ENCODE data around the gene CEACAM16. TPM values are rescaled to one million over a fixed set of nuclear protein-coding genes. Genes with fewer than 3 reads are reported as not detected.
"Not testable (repeated sequence)": the region's sequence is repeated elsewhere in the genome, so short reads cannot be mapped to it uniquely, and the experiment has no call there.

Gene CEACAM16
- polyA plus RNA-seq, 3 donors: 0.07 TPM; not detected in 2

- H3K27ac ChIP-seq (ENCODE audit: low read depth, low read length): no peak overlapping the region
- 80 to 95% (median 81%) methylated on average over 1 of the region's 1 CpG for WGBS, 3 donors
Measured at GRCh38 chr19:44672226-44672625, 26.7 kb upstream of the CEACAM16 start.

GRCh38 chr19:44673510-44673909 is 25.4 kb upstream of the CEACAM16 start:
- no peak overlapping the region for H3K27ac ChIP-seq (ENCODE audit: low read depth, low read length)
- 86 to 94% (median 94%) methylated on average over 4 of the region's 4 CpGs for WGBS, 3 donors

GRCh38 chr19:44675521-44675920 is 23.4 kb upstream of the CEACAM16 start:
- H3K27ac ChIP-seq (ENCODE audit: low read depth, low read length): no peak overlapping the region
- WGBS, 3 donors: 92 to 93% (median 92%) methylated on average over 6 of the region's 6 CpGs

DNA sequence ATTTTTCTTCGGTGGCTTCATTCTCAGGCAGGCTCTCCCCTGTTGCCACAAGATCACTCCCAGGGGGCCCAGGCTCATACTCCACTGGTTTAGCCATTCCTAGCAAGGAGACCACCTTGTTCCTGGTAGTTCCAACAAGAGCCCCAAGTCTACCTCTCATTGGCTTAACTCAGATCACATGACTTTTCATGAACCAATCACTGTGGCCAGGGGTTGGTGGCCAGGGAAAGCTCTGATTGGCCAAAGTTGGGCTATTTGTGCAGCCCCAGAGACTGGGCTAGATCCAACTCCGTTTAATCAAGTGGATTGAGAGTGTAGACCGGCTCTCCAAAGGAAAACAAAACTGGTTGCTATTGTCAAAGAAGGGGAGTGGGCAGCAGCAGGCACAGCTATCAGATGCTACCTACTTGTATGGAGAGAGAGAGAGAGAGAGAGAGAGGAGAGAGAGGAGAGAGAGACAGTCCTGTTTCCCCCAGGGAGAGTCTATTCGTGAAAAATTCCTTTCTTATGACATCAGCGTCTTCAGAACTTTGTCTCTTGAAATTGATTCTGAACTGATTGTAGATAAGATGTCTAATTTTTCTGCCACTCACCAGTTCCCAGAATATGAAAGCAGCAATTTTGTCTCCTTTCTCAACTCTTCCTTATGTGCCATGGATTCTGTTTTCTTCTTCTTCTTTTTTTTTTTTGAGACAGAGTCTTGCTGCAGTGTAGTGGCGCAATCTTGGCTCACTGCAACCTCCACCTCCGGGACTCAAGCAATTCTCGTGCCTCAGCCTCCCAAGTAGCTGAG is 21.7 kb upstream of the CEACAM16 start:
- 56 to 65% (median 60%) methylated on average over 8 of the region's 8 CpGs for WGBS, 3 donors
- H3K27ac ChIP-seq (ENCODE audit: low read depth, low read length): no peak overlapping the region

GRCh38 chr19:44680536-44680935 is 18.4 kb upstream of the CEACAM16 start:
- H3K27ac ChIP-seq (ENCODE audit: low read depth, low read length): no peak overlapping the region

DNA sequence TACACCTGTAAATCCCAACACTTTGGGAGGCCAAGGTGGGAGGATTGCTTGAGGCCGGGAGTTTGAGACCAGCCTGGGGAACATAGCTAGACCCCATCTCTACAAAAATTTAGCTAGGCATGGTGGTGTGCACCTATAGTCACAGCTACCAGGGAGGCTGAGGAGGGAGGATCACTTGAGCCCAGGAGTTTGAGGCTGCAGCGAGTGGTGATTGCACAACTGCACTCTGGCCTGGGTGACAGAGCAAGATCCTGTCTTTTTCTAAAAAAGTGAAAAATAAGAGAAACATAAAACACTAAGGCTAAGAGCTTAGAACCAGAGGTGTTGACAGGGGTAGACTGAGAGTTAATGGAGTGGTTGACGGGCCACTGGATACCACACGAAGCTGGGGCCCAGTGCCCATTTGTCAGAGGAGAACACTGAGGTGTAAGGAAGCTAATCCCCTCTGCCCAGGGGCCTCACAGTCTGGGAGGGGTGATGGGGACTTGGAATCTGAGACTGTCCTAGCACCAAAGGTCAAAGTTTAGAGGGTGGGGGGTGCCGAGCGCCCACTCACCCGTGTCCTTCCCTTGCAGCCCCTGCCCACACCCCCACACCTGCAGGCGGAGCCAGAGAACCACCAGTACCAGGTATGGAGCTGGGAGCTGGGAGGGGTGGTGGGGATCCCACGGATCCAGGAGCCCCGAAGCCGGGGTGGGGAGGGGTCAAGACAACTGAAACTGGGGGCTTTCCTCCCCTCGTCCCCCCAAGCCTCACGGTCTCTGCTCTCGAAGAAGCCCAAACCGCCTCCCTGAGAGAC is 16.8 kb upstream of the CEACAM16 start:
- H3K27ac ChIP-seq (ENCODE audit: low read depth, low read length): no peak overlapping the region
- 80 to 85% (median 83%) methylated on average over 13 to 15 of the region's 15 CpGs for WGBS, 3 donors

- no peak overlapping the region for H3K27ac ChIP-seq (ENCODE audit: low read depth, low read length)
- 80 to 96% (median 95%) methylated on average over 2 of the region's 2 CpGs for WGBS, 3 donors
Measured at GRCh38 chr19:44682807-44683206, 16.1 kb upstream of the CEACAM16 start.

DNA sequence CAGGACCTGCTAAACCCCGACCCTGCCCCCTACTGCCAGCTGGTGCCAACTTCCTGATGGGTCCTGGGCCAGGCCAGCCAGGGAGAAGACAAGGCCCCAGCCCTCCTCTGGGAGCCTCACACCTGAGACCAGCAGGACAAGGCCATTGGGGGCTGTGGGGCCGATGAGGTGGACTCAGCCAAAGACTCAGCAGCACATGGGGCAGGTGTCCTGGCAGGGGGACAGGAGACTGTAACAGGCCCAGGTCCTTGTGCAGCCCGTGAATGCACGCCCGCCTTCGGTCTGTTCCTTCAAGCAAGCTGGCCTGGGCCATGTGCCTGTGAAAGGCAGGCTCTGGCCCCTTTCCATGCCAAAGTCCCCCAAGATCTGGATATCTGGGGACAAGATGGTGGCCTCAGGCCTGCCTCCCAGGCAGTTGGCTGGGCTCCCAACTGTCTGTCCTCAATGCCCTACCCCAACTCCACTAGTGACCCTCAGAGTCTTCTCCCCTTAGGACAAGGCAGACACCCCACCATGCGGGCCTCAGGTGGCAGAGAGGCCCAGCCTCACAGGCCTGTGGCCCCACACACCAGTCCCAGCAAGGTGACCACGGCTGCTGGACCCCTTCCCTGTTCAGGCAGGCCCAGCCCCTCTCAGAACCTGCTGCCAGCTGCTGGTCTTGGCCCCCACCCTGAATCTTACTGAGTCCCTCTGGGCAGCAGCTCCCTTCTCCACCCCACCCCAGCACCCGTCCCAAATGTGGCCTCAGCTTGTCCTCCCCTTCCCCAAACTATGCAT is 15.3 kb upstream of the CEACAM16 start:
- H3K27ac ChIP-seq (ENCODE audit: low read depth, low read length): no peak overlapping the region
- WGBS, 3 donors: 67 to 87% (median 79%) methylated on average over 8 to 9 of the region's 9 CpGs

DNA sequence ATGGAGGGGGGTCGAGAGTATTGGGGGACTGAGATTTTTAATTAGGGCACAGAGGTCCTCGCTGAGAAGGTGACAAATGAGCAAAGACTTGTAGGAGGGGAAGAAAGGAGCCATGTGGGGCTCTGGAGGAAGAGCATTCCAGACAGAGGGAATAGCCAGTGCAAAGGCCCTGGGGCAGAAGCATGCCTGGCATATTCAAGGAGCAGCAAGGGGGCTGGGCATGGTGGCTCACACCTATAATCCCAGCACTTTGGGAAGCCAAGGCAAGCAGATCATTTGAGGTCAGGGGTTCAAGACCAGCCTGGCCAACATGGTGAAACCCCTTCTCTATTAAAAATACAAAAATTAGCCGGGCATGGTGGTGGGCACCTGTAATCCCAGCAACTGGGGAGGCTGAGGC is 14.6 kb upstream of the CEACAM16 start:
- WGBS, 3 donors: 85 to 95% (median 93%) methylated on average over 3 of the region's 3 CpGs

GRCh38 chr19:44684892-44685863 is 13.8 kb upstream of the CEACAM16 start:
- H3K27ac ChIP-seq (ENCODE audit: low read depth, low read length): no peak overlapping the region
- 33 to 56% (median 37%) methylated on average over 24 to 25 of the region's 25 CpGs for WGBS, 3 donors

More for the DNA sequence above, 14.6 kb upstream of the CEACAM16 start:
- not testable (repeated sequence) for H3K27ac ChIP-seq (ENCODE audit: low read depth, low read length)

DNA sequence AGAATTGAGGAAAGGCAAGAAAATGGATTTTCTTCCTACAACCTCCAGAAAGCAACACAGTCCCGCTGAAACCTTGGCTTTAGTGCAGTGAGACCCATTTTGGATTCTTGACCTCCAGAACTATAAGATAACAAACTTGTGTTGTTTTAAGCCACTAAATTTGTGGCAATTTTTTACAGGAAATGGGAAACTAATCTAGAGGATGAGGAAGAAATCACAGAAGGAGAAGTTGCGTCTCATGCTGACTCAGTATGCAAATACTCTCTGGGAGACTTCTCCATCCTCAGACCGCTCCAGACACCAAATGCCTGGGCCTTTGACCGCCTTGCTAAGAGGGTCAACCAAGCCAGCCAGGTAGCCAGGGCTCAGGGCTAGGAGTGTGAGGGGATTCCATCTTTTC is 13.1 kb upstream of the CEACAM16 start:
- H3K27ac ChIP-seq (ENCODE audit: low read depth, low read length): no peak overlapping the region
- WGBS, 3 donors: 42 to 79% (median 46%) methylated on average over 4 of the region's 4 CpGs

GRCh38 chr19:44686896-44687295 is 12.1 kb upstream of the CEACAM16 start:
- WGBS, 3 donors: 77 to 81% (median 78%) methylated on average over 4 of the region's 4 CpGs
- H3K27ac ChIP-seq (ENCODE audit: low read depth, low read length): no peak overlapping the region

GRCh38 chr19:44687888-44688287 is 11.1 kb upstream of the CEACAM16 start:
- H3K27ac ChIP-seq (ENCODE audit: low read depth, low read length): no peak overlapping the region
- WGBS, 3 donors: 86 to 92% (median 86%) methylated on average over 7 of the region's 7 CpGs

DNA sequence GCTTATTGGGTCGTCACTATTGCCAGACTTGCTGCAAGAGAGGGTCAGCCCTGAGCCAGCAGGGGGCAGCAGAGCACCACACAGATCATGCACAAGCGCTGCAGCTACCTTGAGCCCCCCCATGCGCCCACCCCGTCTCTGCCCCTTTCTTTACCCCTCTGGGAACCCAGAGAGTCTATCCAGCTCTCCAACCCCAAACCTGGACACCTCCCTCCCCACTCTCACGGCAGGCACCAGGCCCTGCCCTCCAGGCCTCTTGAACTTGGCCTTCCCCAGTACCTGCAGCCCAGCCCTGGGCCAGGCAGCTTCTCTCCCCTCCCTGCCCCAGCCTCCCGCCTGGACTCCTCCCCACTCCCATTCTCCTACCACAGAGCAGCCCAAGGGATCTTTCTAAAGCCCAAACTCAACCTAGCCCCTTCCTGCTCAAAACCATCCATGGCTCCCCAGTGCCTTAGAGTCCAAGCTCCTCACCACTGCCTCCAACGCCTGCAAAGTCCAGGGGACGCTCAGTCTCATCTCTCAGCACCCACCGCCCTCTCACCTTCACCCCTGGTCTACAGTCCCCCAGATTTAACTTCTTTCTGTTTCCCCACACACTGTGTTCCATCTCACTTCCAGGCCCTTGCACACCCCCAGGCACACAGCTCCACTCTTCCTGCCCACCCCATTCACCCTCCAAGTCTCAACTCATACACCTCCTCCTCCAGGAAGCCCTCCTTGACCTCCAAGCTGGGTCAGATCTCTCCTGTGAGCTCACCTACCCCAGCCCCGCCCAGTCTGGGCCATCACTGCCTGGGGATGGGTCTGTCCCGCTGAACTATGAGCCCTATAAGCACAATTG is 9.4 kb upstream of the CEACAM16 start:
- no peak overlapping the region for H3K27ac ChIP-seq (ENCODE audit: low read depth, low read length)
- 39 to 43% (median 41%) methylated on average over 11 of the region's 11 CpGs for WGBS, 3 donors

GRCh38 chr19:44690131-44690440 is 8.9 kb upstream of the CEACAM16 start:
- H3K27ac ChIP-seq (ENCODE audit: low read depth, low read length): no peak overlapping the region
- WGBS, 3 donors: 81 to 85% (median 82%) methylated on average over 3 of the region's 3 CpGs

- 22 to 41% (median 36%) methylated on average over 5 of the region's 5 CpGs for WGBS, 3 donors
- H3K27ac ChIP-seq (ENCODE audit: low read depth, low read length): no peak overlapping the region
Measured at GRCh38 chr19:44692379-44692721, 6.6 kb upstream of the CEACAM16 start.

GRCh38 chr19:44694184-44694579 is 4.8 kb upstream of the CEACAM16 start:
- 63 to 97% (median 84%) methylated on average over 2 of the region's 2 CpGs for WGBS, 3 donors
- no peak overlapping the region for H3K27ac ChIP-seq (ENCODE audit: low read depth, low read length)

Measured in adipose tissue (tissue), 3 donors.